Measurements from ENCODE around the gene RPS6KL1.

RPS6KL1 gene

DNA sequence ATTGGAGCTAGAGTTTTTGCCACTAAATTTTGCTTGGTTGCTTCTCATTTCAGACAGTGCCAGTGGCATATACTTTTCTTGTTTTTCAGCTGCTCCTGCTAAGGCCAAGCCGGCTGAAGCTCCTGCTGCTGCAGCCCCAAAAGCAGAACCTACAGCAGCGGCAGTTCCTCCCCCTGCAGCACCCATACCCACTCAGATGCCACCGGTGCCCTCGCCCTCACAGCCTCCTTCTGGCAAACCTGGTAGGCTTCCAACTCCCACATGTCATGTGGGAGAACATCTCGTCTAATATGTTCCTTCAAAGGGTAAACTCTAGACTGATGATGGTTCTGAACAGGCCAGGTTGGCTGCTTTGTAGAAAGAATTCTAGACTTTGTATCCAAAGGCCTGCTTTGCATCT lies 30.3 kb downstream of the RPS6KL1 start:
- Histone ChIP-seq H3K4me1 (ENCODE audit: control insufficient read depth, insufficient read depth, low read depth, low read length) (peaks cover 4% of the 10 kb centered on the region), H3K4me2 (ENCODE audit: low read length, poor library complexity, severe bottlenecking) (no peak overlapping the region), H2BK120ac (ENCODE audit: low read depth, low read length) (no peak overlapping the region), H3K27me3 (ENCODE audit: control insufficient read depth in 1 of 2, insufficient read depth in 1 of 2, low read length in 2 of 2) (no peaks in the 10 kb centered on the region), H3K9ac (ENCODE audit: low read length) (peak overlapping the region; percentile 26), H3K14ac (ENCODE audit: low read length in 2 of 2) (no peak overlapping the region), H3K79me1 (replicated peaks; ENCODE audit: low read length, poor library complexity, severe bottlenecking) (peaks cover 36% of the 10 kb centered on the region), H3K36me3 (ENCODE audit: control insufficient read depth in 1 of 2, insufficient read depth in 2 of 2, low read depth in 1 of 2, low read length in 2 of 2) (peaks cover 44 to 89% of the 10 kb centered on the region in 2 experiments), H2BK15ac (ENCODE audit: low read depth, poor library complexity, severe bottlenecking) (no peak overlapping the region), H4K91ac (ENCODE audit: low read length) (no peak overlapping the region), H2AFZ (ENCODE audit: low read depth, low read length) (no peak overlapping the region), H3K4me3 (ENCODE audit: insufficient read depth in 1 of 2, low read depth in 1 of 2, low read length in 2 of 2) (no peak overlapping the region), H3K4ac (ENCODE audit: low read depth in 1 of 2, low read length in 2 of 2) (no peak overlapping the region), H2BK5ac (ENCODE audit: low read depth, low read length, poor library complexity, severe bottlenecking) (no peak overlapping the region), H2AK5ac (ENCODE audit: low read length, severe bottlenecking) (no peak overlapping the region), H2BK12ac (ENCODE audit: low read length in 2 of 2) (no peak overlapping the region), H3K23ac (ENCODE audit: low read length in 2 of 2) (no peak overlapping the region), H3K27ac (ENCODE audit: low read length, poor library complexity, severe bottlenecking) (no peak overlapping the region), H4K8ac (ENCODE audit: low read length) (no peak overlapping the region), H3K18ac (ENCODE audit: low read depth in 1 of 2, low read length in 2 of 2) (no peak overlapping the region), H3K9me3 (ENCODE audit: control insufficient read depth, low read length) (no peaks in the 10 kb centered on the region)
- WGBS = 91% methylated on average over 5 of the region's 5 CpGs
- no peak for DNase-seq

DNA sequence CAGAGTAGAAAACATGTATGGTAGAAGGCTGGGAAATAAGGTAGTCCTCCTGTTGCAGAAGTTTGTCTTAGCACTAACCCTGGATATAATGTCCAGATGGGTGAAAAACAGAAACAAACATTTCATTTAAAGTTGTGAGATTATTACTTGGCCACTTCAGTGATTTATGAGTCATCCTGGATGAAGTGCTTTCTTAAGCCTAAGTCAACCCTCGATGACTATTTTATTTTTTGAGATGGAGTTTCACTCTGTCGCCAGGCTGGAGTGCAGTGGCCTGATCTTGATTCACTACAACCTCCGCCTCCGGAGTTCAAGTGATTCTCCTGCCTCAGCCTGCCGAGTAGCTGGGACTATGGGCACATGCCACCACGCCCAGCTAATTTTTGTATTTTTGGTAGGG lies 31.2 kb downstream of the RPS6KL1 start:
- no peak for DNase-seq
- 78% methylated on average over 6 of the region's 6 CpGs for WGBS
- no peak overlapping the region for H2AFZ ChIP-seq (ENCODE audit: low read depth, low read length)

DNA sequence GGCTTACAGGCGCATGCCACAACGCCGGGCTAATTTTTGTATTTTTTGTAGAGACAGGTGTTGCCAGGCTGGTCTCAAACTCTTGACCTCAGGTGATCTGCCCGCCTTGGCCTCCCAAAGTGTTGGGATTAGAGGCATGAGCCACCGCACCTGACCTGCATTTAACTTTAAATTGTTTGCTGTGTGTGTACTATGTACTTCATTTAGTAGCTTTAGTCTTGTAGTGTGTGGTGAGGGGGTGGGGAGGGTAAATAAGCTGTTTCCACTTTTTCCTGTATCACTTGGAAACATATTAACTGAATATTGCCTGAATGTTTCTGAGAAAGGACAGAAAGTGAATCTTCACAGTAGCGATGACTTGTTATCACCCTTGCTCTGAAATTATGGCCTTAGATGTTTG lies 32.8 kb downstream of the RPS6KL1 start:
- H2AFZ ChIP-seq (ENCODE audit: low read depth, low read length) = no peak overlapping the region
- H2AK5ac ChIP-seq (ENCODE audit: low read length, severe bottlenecking) = no peak overlapping the region
- no peak overlapping the region for H3K23ac ChIP-seq (ENCODE audit: low read length in 2 of 2)
- no peak overlapping the region for H4K91ac ChIP-seq (ENCODE audit: low read length)
- H4K8ac ChIP-seq (ENCODE audit: low read length) = no peak overlapping the region
- H2BK5ac ChIP-seq (ENCODE audit: low read depth, low read length, poor library complexity, severe bottlenecking) = no peak overlapping the region
- WGBS = over 99% methylated on average over 6 of the region's 6 CpGs
- no peak overlapping the region for H2BK12ac ChIP-seq (ENCODE audit: low read length in 2 of 2)
- H3K9ac ChIP-seq (ENCODE audit: low read length) = no peak overlapping the region
- H3K79me1 ChIP-seq (replicated peaks; ENCODE audit: low read length, poor library complexity, severe bottlenecking) = peaks cover 25% of the 10 kb centered on the region
- H2BK120ac ChIP-seq (ENCODE audit: low read depth, low read length) = no peak overlapping the region
- H3K27ac ChIP-seq (ENCODE audit: low read length, poor library complexity, severe bottlenecking) = no peak overlapping the region
- H3K4me2 ChIP-seq (ENCODE audit: low read length, poor library complexity, severe bottlenecking) = no peak overlapping the region
- no peak overlapping the region for H2BK15ac ChIP-seq (ENCODE audit: low read depth, poor library complexity, severe bottlenecking)
- H3K9me3 ChIP-seq (ENCODE audit: control insufficient read depth, low read length) = no peaks in the 10 kb centered on the region
- no peak overlapping the region for H3K14ac ChIP-seq (ENCODE audit: low read length in 2 of 2)
- no peak overlapping the region for H3K4me3 ChIP-seq (ENCODE audit: insufficient read depth in 1 of 2, low read depth in 1 of 2, low read length in 2 of 2)
- DNase-seq = no peak
- H3K36me3 ChIP-seq (ENCODE audit: control insufficient read depth in 1 of 2, insufficient read depth in 2 of 2, low read depth in 1 of 2, low read length in 2 of 2) = peaks cover 34 to 81% of the 10 kb centered on the region in 2 experiments
- H3K4ac ChIP-seq (ENCODE audit: low read depth in 1 of 2, low read length in 2 of 2) = no peak overlapping the region
- no peak overlapping the region for H3K18ac ChIP-seq (ENCODE audit: low read depth in 1 of 2, low read length in 2 of 2)
- H3K27me3 ChIP-seq (ENCODE audit: control insufficient read depth in 1 of 2, insufficient read depth in 1 of 2, low read length in 2 of 2) = no peaks in the 10 kb centered on the region
- H3K4me1 ChIP-seq (ENCODE audit: control insufficient read depth, insufficient read depth, low read depth, low read length) = peaks cover 8% of the 10 kb centered on the region

More for the DNA sequence above, 31.2 kb downstream of the RPS6KL1 start:
- Histone ChIP-seq H3K27me3 (ENCODE audit: control insufficient read depth in 1 of 2, insufficient read depth in 1 of 2, low read length in 2 of 2) (no peaks in the 10 kb centered on the region), H3K9ac (ENCODE audit: low read length) (peak overlapping the region; percentile 26), H3K27ac (ENCODE audit: low read length, poor library complexity, severe bottlenecking) (no peak overlapping the region), H3K4me3 (ENCODE audit: insufficient read depth in 1 of 2, low read depth in 1 of 2, low read length in 2 of 2) (no peak overlapping the region), H3K14ac (ENCODE audit: low read length in 2 of 2) (no peak overlapping the region), H2AK5ac (ENCODE audit: low read length, severe bottlenecking) (no peak overlapping the region), H3K36me3 (ENCODE audit: control insufficient read depth in 1 of 2, insufficient read depth in 2 of 2, low read depth in 1 of 2, low read length in 2 of 2) (peaks cover 42 to 88% of the 10 kb centered on the region in 2 experiments), H3K18ac (ENCODE audit: low read depth in 1 of 2, low read length in 2 of 2) (no peak overlapping the region), H2BK15ac (ENCODE audit: low read depth, poor library complexity, severe bottlenecking) (no peak overlapping the region), H3K4ac (ENCODE audit: low read depth in 1 of 2, low read length in 2 of 2) (no peak overlapping the region), H4K91ac (ENCODE audit: low read length) (no peak overlapping the region), H3K9me3 (ENCODE audit: control insufficient read depth, low read length) (no peaks in the 10 kb centered on the region), H2BK5ac (ENCODE audit: low read depth, low read length, poor library complexity, severe bottlenecking) (no peak overlapping the region), H3K23ac (ENCODE audit: low read length in 2 of 2) (no peak overlapping the region), H3K79me1 (replicated peaks; ENCODE audit: low read length, poor library complexity, severe bottlenecking) (peaks cover 34% of the 10 kb centered on the region), H3K4me2 (ENCODE audit: low read length, poor library complexity, severe bottlenecking) (no peak overlapping the region), H2BK12ac (ENCODE audit: low read length in 2 of 2) (no peak overlapping the region), H4K8ac (ENCODE audit: low read length) (no peak overlapping the region), H3K4me1 (ENCODE audit: control insufficient read depth, insufficient read depth, low read depth, low read length) (peaks cover 4% of the 10 kb centered on the region), H2BK120ac (ENCODE audit: low read depth, low read length) (no peak overlapping the region)

DNA sequence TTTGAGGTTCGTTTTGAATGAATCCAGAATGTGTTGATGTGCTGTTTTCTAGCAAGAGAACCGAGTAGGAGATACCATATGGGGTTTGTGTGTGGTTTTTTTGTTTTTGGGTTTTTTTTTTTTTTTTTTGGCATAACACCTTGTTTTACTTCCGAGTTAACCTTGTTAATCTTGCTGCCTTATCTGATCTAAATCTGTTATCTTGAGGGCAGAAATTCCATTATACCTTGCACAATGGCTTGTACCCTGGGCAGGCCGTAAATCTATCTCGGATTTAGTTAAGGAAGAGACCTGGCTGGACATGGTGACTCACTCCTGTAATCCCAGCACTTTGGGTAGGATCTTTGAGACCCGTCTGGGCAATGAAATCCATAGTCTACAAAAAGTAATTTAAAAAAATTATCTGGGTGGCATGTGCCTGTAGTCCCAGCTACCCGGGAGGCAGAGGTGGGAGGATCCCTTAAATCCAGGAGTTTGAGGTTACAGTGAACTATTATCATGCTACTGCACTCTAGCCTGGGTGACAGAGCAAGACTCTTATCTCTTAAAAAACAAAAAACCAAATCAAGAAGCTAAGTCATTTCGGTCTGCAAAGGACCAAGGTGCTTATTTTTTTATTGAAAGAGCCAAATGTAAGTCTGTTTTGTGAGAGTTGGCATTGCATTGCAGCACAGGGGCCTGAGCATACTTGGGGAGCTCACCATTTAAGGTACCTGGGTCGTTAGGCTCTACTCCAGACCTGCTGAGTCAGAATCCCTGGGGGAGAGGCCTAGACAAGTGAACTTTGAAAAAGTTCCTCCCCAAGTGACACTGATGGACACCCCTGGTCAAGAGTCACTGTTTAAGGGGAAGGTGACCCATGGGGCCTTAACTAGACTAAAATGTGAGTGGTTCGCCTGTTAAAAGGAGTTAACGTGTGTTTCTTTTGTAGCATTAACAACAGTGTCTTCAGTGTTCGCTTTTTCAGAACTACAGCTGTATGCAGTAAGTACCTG lies 34.6 kb downstream of the RPS6KL1 start:
- DNase-seq = peak; percentile 41
- no peak overlapping the region for H4K91ac ChIP-seq (ENCODE audit: low read length)
- H3K4ac ChIP-seq (ENCODE audit: low read depth in 1 of 2, low read length in 2 of 2) = no peak overlapping the region
- H2BK120ac ChIP-seq (ENCODE audit: low read depth, low read length) = no peak overlapping the region
- WGBS = 73% methylated on average over 12 of the region's 12 CpGs
- H3K4me3 ChIP-seq (ENCODE audit: insufficient read depth in 1 of 2, low read depth in 1 of 2, low read length in 2 of 2) = no peak overlapping the region
- H2BK12ac ChIP-seq (ENCODE audit: low read length in 2 of 2) = no peak overlapping the region
- no peak overlapping the region for H3K18ac ChIP-seq (ENCODE audit: low read depth in 1 of 2, low read length in 2 of 2)
- no peak overlapping the region for H2AFZ ChIP-seq (ENCODE audit: low read depth, low read length)
- peaks cover 8% of the 10 kb centered on the region for H3K4me1 ChIP-seq (ENCODE audit: control insufficient read depth, insufficient read depth, low read depth, low read length)
- no peak overlapping the region for H3K4me2 ChIP-seq (ENCODE audit: low read length, poor library complexity, severe bottlenecking)
- no peak overlapping the region for H2BK15ac ChIP-seq (ENCODE audit: low read depth, poor library complexity, severe bottlenecking)
- no peak overlapping the region for H3K14ac ChIP-seq (ENCODE audit: low read length in 2 of 2)
- H2BK5ac ChIP-seq (ENCODE audit: low read depth, low read length, poor library complexity, severe bottlenecking) = no peak overlapping the region
- no peak overlapping the region for H2AK5ac ChIP-seq (ENCODE audit: low read length, severe bottlenecking)
- H3K9me3 ChIP-seq (ENCODE audit: control insufficient read depth, low read length) = no peaks in the 10 kb centered on the region
- H3K23ac ChIP-seq (ENCODE audit: low read length in 2 of 2) = no peak overlapping the region
- peaks cover 18% of the 10 kb centered on the region for H3K79me1 ChIP-seq (replicated peaks; ENCODE audit: low read length, poor library complexity, severe bottlenecking)
- H3K36me3 ChIP-seq (ENCODE audit: control insufficient read depth in 1 of 2, insufficient read depth in 2 of 2, low read depth in 1 of 2, low read length in 2 of 2) = peaks cover 23 to 81% of the 10 kb centered on the region in 2 experiments
- H3K9ac ChIP-seq (ENCODE audit: low read length) = peak overlapping the region; percentile 39
- no peaks in the 10 kb centered on the region for H3K27me3 ChIP-seq (ENCODE audit: control insufficient read depth in 1 of 2, insufficient read depth in 1 of 2, low read length in 2 of 2)
- H4K8ac ChIP-seq (ENCODE audit: low read length) = no peak overlapping the region
- no peak overlapping the region for H3K27ac ChIP-seq (ENCODE audit: low read length, poor library complexity, severe bottlenecking)

Data from mesenchymal stem cell (in vitro differentiated cells and primary cell).